ENCODE data around the gene RPS6KA2.

RPS6KA2 gene

GRCh38 chr6:166486536-166486880 lies 140.5 kb downstream of the RPS6KA2 start:
- H3K4me3 Mint-ChIP-seq = no peak overlapping the region
- H3K4me1 Mint-ChIP-seq (ENCODE audit: low read depth) = peaks cover 14% of the 10 kb centered on the region
- H3K27me3 Mint-ChIP-seq (ENCODE audit: low read depth) = peaks cover 4% of the 10 kb centered on the region
- H3K27ac Mint-ChIP-seq = no peak overlapping the region
- peaks cover 11% of the 10 kb centered on the region for H3K9me3 Mint-ChIP-seq
- peaks cover 10% of the 10 kb centered on the region for H3K36me3 Mint-ChIP-seq (ENCODE audit: low read depth)

- no peak overlapping the region for H3K27ac Mint-ChIP-seq
- peaks cover 2% of the 10 kb centered on the region for H3K27me3 Mint-ChIP-seq (ENCODE audit: low read depth)
- H3K4me3 Mint-ChIP-seq = no peak overlapping the region
- H3K9me3 Mint-ChIP-seq = peaks cover 11% of the 10 kb centered on the region
- H3K4me1 Mint-ChIP-seq (ENCODE audit: low read depth) = peaks cover 14% of the 10 kb centered on the region
- H3K36me3 Mint-ChIP-seq (ENCODE audit: low read depth) = peaks cover 10% of the 10 kb centered on the region
Observed at GRCh38 chr6:166485651-166486535, 141.2 kb downstream of the RPS6KA2 start.

GRCh38 chr6:166484863-166485262 lies 142.2 kb downstream of the RPS6KA2 start:
- Mint-ChIP-seq H3K9me3 (peaks cover 11% of the 10 kb centered on the region), H3K36me3 (ENCODE audit: low read depth) (peaks cover 10% of the 10 kb centered on the region), H3K4me3 (no peak overlapping the region)

GRCh38 chr6:166483573-166484250 lies 143.3 kb downstream of the RPS6KA2 start:
- peaks cover 10% of the 10 kb centered on the region for H3K36me3 Mint-ChIP-seq (ENCODE audit: low read depth)
- H3K9me3 Mint-ChIP-seq = peaks cover 11% of the 10 kb centered on the region
- peaks cover 12% of the 10 kb centered on the region for H3K4me1 Mint-ChIP-seq (ENCODE audit: low read depth)
- no peak overlapping the region for H3K4me3 Mint-ChIP-seq
- no peaks in the 10 kb centered on the region for H3K27me3 Mint-ChIP-seq (ENCODE audit: low read depth)
- no peak overlapping the region for H3K27ac Mint-ChIP-seq

More at GRCh38 chr6:166484863-166485262, 142.2 kb downstream of the RPS6KA2 start:
- H3K27me3 Mint-ChIP-seq (ENCODE audit: low read depth) = no peaks in the 10 kb centered on the region
- peaks cover 14% of the 10 kb centered on the region for H3K4me1 Mint-ChIP-seq (ENCODE audit: low read depth)
- no peak overlapping the region for H3K27ac Mint-ChIP-seq

GRCh38 chr6:166483026-166483425 lies 144.0 kb downstream of the RPS6KA2 start:
- peaks cover 10% of the 10 kb centered on the region for H3K4me1 Mint-ChIP-seq (ENCODE audit: low read depth)
- no peak overlapping the region for H3K4me3 Mint-ChIP-seq
- H3K27me3 Mint-ChIP-seq (ENCODE audit: low read depth) = no peaks in the 10 kb centered on the region
- no peak overlapping the region for H3K27ac Mint-ChIP-seq
- peaks cover 7% of the 10 kb centered on the region for H3K36me3 Mint-ChIP-seq (ENCODE audit: low read depth)
- H3K9me3 Mint-ChIP-seq = peaks cover 9% of the 10 kb centered on the region

- H3K27me3 Mint-ChIP-seq (ENCODE audit: low read depth) = no peaks in the 10 kb centered on the region
- H3K4me1 Mint-ChIP-seq (ENCODE audit: low read depth) = no peaks in the 10 kb centered on the region
- no peaks in the 10 kb centered on the region for H3K9me3 Mint-ChIP-seq
- H3K4me3 Mint-ChIP-seq = no peak overlapping the region
- no peaks in the 10 kb centered on the region for H3K36me3 Mint-ChIP-seq (ENCODE audit: low read depth)
- H3K27ac Mint-ChIP-seq = no peak overlapping the region
Observed at GRCh38 chr6:166478782-166479592, 148.1 kb downstream of the RPS6KA2 start.

- H3K4me1 Mint-ChIP-seq (ENCODE audit: low read depth) = no peaks in the 10 kb centered on the region
- no peaks in the 10 kb centered on the region for H3K36me3 Mint-ChIP-seq (ENCODE audit: low read depth)
- H3K27me3 Mint-ChIP-seq (ENCODE audit: low read depth) = no peaks in the 10 kb centered on the region
- H3K27ac Mint-ChIP-seq = no peak overlapping the region
- no peaks in the 10 kb centered on the region for H3K9me3 Mint-ChIP-seq
- no peak overlapping the region for H3K4me3 Mint-ChIP-seq
Observed at GRCh38 chr6:166477647-166478365, 149.2 kb downstream of the RPS6KA2 start.

GRCh38 chr6:166476634-166477215 lies 150.3 kb downstream of the RPS6KA2 start:
- Mint-ChIP-seq H3K27me3 (ENCODE audit: low read depth) (peaks cover 6% of the 10 kb centered on the region), H3K27ac (no peak overlapping the region), H3K9me3 (no peaks in the 10 kb centered on the region), H3K36me3 (ENCODE audit: low read depth) (no peaks in the 10 kb centered on the region), H3K4me1 (ENCODE audit: low read depth) (no peaks in the 10 kb centered on the region), H3K4me3 (no peak overlapping the region)

GRCh38 chr6:166476061-166476591 lies 150.9 kb downstream of the RPS6KA2 start:
- Mint-ChIP-seq H3K36me3 (ENCODE audit: low read depth) (no peaks in the 10 kb centered on the region), H3K9me3 (no peaks in the 10 kb centered on the region), H3K4me3 (no peak overlapping the region), H3K27ac (no peak overlapping the region), H3K4me1 (ENCODE audit: low read depth) (no peaks in the 10 kb centered on the region), H3K27me3 (ENCODE audit: low read depth) (peaks cover 6% of the 10 kb centered on the region)

- no peak overlapping the region for H3K27ac Mint-ChIP-seq
- no peak overlapping the region for H3K4me3 Mint-ChIP-seq
- H3K9me3 Mint-ChIP-seq = no peaks in the 10 kb centered on the region
- H3K27me3 Mint-ChIP-seq (ENCODE audit: low read depth) = peaks cover 6% of the 10 kb centered on the region
- H3K4me1 Mint-ChIP-seq (ENCODE audit: low read depth) = no peaks in the 10 kb centered on the region
- no peaks in the 10 kb centered on the region for H3K36me3 Mint-ChIP-seq (ENCODE audit: low read depth)
Observed at GRCh38 chr6:166474721-166475565, 152.1 kb downstream of the RPS6KA2 start.

- no peaks in the 10 kb centered on the region for H3K4me1 Mint-ChIP-seq (ENCODE audit: low read depth)
- H3K36me3 Mint-ChIP-seq (ENCODE audit: low read depth) = no peaks in the 10 kb centered on the region
Observed at GRCh38 chr6:166473886-166474571, 153.0 kb downstream of the RPS6KA2 start.

GRCh38 chr6:166472636-166473035 lies 154.4 kb downstream of the RPS6KA2 start:
- Mint-ChIP-seq H3K27ac (no peak overlapping the region), H3K27me3 (ENCODE audit: low read depth) (peaks cover 6% of the 10 kb centered on the region), H3K4me3 (no peak overlapping the region), H3K36me3 (ENCODE audit: low read depth) (no peaks in the 10 kb centered on the region), H3K9me3 (no peaks in the 10 kb centered on the region), H3K4me1 (ENCODE audit: low read depth) (no peaks in the 10 kb centered on the region)

More at GRCh38 chr6:166473886-166474571, 153.0 kb downstream of the RPS6KA2 start:
- H3K9me3 Mint-ChIP-seq = no peaks in the 10 kb centered on the region
- no peak overlapping the region for H3K27ac Mint-ChIP-seq
- H3K4me3 Mint-ChIP-seq = no peak overlapping the region
- peaks cover 6% of the 10 kb centered on the region for H3K27me3 Mint-ChIP-seq (ENCODE audit: low read depth)
